ENCODE measurements around the gene PILRA. TPM values are rescaled to one million over a fixed set of nuclear protein-coding genes. Genes with fewer than 3 reads are reported as not detected.

Gene PILRA
- total and polyA plus RNA-seq, 2 donors (not counting 1 experiment from before 2014, with no cell fraction given), result 10.3 to 23.0 TPM

GRCh38 chr7:100366411-100367250 is 6.7 kb upstream of the PILRA start:
- CTCF ChIA-PET, result interaction anchor here (0.6 to 1.0 kb wide), 2 partner anchors 22 to 41 kb away, joined by 3 to 10 read pairs; no protein-coding TSS in a partner anchor
- peak overlapping the region; percentile 99 for H3K27ac Mint-ChIP-seq
- H3K27me3 Mint-ChIP-seq, result no peaks in the 10 kb centered on the region
- POLR2A ChIA-PET, result interaction anchor here (0.5 to 1.0 kb wide), 2 partner anchors 30 to 70 kb away, joined by 3 to 5 read pairs; partner anchors contain the start of gene PPP1R35
- intact Hi-C loops (cut with micrococcal nuclease), result no loop called here
- no peak for ATAC-seq (ENCODE audit: low read depth)
- peak overlapping the region; percentile 51 for H3K4me3 Mint-ChIP-seq
- peaks cover 70% of the 10 kb centered on the region for H3K4me1 Mint-ChIP-seq
- Histone ChIP-seq H2AFZ (ENCODE audit: insufficient read depth, low read depth, low read length, poor library complexity, severe bottlenecking) (no peak overlapping the region), H3K9me3 (ENCODE audit: control extremely low read depth in 1 of 3, control insufficient read depth in 2 of 3, insufficient read depth in 1 of 3, low read length in 2 of 3) (no peaks in the 10 kb centered on the region), H3K36me3 (replicated peaks in 1 of 2; ENCODE audit: control extremely low read depth in 1 of 2, control insufficient read depth in 1 of 2, extremely low read depth in 1 of 2, insufficient read depth in 2 of 2, low read length in 1 of 2) (peaks cover 0 to 15% of the 10 kb centered on the region in 2 experiments), H3K9ac (ENCODE audit: low read length) (no peak overlapping the region), H3K79me2 (ENCODE audit: control insufficient read depth, insufficient read depth, low read length) (no peaks in the 10 kb centered on the region), H3K4me2 (replicated peaks; ENCODE audit: low read depth, low read length, poor library complexity, severe bottlenecking) (peak overlapping the region; percentile 72), H3K4me1 (ENCODE audit: control insufficient read depth in 2 of 2, insufficient read depth in 2 of 2, low read length in 2 of 2) (peaks cover 58 to 65% of the 10 kb centered on the region in 2 donors), H3K4me3 (ENCODE audit: control extremely low read depth in 1 of 5, extremely low read depth in 1 of 5, insufficient read depth in 1 of 5, low read depth in 2 of 5, low read length in 4 of 5) (no peak overlapping the region), H4K20me1 (ENCODE audit: control insufficient read depth, insufficient read depth, low read length, poor library complexity, severe bottlenecking) (no peaks in the 10 kb centered on the region), H3K27ac (ENCODE audit: low read length in 2 of 2) (peak overlapping the region; percentile 97 to 99), H3K27me3 (replicated peaks in 1 of 4; ENCODE audit: control extremely low read depth in 1 of 4, control insufficient read depth in 3 of 4, insufficient read depth in 4 of 4, low read length in 3 of 4) (no peaks in the 10 kb centered on the region)
- DNase-seq, result peak; percentile 70
- no peak for TF ChIP-seq EZH2 (IDR thresholded peaks at IDR 0.05; ENCODE audit: borderline replicate concordance, insufficient read depth, low read depth, low read length, poor library complexity, severe bottlenecking)
- TF ChIP-seq CTCF (IDR thresholded peaks at IDR 0.05), result no peak
- no peaks in the 10 kb centered on the region for H3K9me3 Mint-ChIP-seq (ENCODE audit: insufficient read depth)
- 27% methylated on average over 15 of the region's 16 CpGs for WGBS (ENCODE audit: insufficient coverage)

- no peak for TF ChIP-seq EZH2 (IDR thresholded peaks at IDR 0.05; ENCODE audit: borderline replicate concordance, insufficient read depth, low read depth, low read length, poor library complexity, severe bottlenecking)
- TF ChIP-seq CTCF (IDR thresholded peaks at IDR 0.05), result no peak
- H3K4me1 ChIP-seq (ENCODE audit: control insufficient read depth in 2 of 2, insufficient read depth in 2 of 2, low read length in 2 of 2), result peaks cover 58 to 69% of the 10 kb centered on the region in 2 donors
- no peaks in the 10 kb centered on the region for H3K27me3 ChIP-seq (replicated peaks in 1 of 4; ENCODE audit: control extremely low read depth in 1 of 4, control insufficient read depth in 3 of 4, insufficient read depth in 4 of 4, low read length in 3 of 4)
- Mint-ChIP-seq H3K4me3 (peak overlapping the region; percentile 51), H3K27me3 (no peaks in the 10 kb centered on the region), H3K27ac (peak overlapping the region; percentile 99), H3K4me1 (peaks cover 76% of the 10 kb centered on the region), H3K9me3 (ENCODE audit: insufficient read depth) (no peaks in the 10 kb centered on the region)
- H3K36me3 ChIP-seq (replicated peaks in 1 of 2; ENCODE audit: control extremely low read depth in 1 of 2, control insufficient read depth in 1 of 2, extremely low read depth in 1 of 2, insufficient read depth in 2 of 2, low read length in 1 of 2), result peaks cover 0 to 9% of the 10 kb centered on the region in 2 experiments
- no peaks in the 10 kb centered on the region for H3K9me3 ChIP-seq (ENCODE audit: control extremely low read depth in 1 of 3, control insufficient read depth in 2 of 3, insufficient read depth in 1 of 3, low read length in 2 of 3)
- ChIA-PET POLR2A (interaction anchor here (1.0 kb wide), 1 partner anchor 30 kb away, joined by 5 read pairs; no protein-coding TSS in a partner anchor), CTCF (interaction anchor here (1.0 kb wide), 1 partner anchor 40 kb away, joined by 10 read pairs; no protein-coding TSS in a partner anchor)
- no peak overlapping the region for H2AFZ ChIP-seq (ENCODE audit: insufficient read depth, low read depth, low read length, poor library complexity, severe bottlenecking)
- intact Hi-C loops (cut with micrococcal nuclease), result no loop called here
- no peaks in the 10 kb centered on the region for H4K20me1 ChIP-seq (ENCODE audit: control insufficient read depth, insufficient read depth, low read length, poor library complexity, severe bottlenecking)
- H3K9ac ChIP-seq (ENCODE audit: low read length), result no peak overlapping the region
- H3K79me2 ChIP-seq (ENCODE audit: control insufficient read depth, insufficient read depth, low read length), result no peaks in the 10 kb centered on the region
- peak overlapping the region; percentile 72 for H3K4me2 ChIP-seq (replicated peaks; ENCODE audit: low read depth, low read length, poor library complexity, severe bottlenecking)
- WGBS (ENCODE audit: insufficient coverage), result 89% methylated on average over 5 of the region's 8 CpGs
- ATAC-seq (ENCODE audit: low read depth), result no peak
- no peak overlapping the region for H3K4me3 ChIP-seq (ENCODE audit: control extremely low read depth in 1 of 5, extremely low read depth in 1 of 5, insufficient read depth in 1 of 5, low read depth in 2 of 5, low read length in 4 of 5)
- no peak for DNase-seq
- peak overlapping the region; percentile 97 to 99 for H3K27ac ChIP-seq (ENCODE audit: low read length in 2 of 2)
These were observed 6.1 kb upstream of the PILRA start for GRCh38 chr7:100367251-100367620.

Measured in B cell (primary cell).